Measurements from ENCODE around the gene MUC13.

Gene MUC13

DNA sequence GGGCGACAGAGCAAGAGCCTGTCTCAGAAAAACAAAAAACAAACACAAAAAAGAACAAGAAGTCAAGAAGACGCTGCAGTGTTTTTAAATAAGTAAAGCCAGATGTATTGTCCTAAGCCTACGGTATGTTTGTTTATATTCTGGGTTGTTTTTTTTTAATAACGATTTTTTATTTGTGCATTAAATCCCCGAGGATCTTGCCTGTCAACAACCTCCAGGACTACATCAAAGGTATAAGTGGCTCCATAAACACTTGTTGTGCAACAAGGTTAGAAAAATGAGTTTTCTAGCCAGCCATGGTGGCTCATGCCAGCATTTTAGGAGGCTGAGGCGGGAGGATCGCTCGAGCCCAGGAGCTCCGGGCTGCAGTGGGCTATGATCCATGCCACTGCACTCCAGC, 73.5 kb downstream of the MUC13 start:
- DNase-seq: no peak

DNA sequence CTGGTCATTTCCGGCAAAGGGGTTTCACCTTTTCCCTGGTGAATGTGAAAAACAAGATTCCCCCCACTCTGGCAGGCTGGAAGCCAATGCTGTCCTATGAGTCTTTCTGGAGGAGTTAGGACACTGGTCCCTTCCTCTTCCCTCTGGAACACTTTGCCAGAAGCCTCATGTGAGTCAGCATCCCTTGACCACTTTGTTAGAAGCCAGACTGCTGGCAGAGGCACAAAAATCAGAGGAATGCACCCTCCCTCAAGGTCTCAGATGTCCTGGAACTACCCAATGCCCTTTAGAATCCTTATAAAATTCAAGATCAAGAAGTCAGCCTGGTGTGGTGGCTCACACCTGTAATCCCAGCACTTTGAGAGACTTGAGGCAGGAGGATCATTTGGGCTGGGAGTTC, 74.0 kb downstream of the MUC13 start:
- no peak for DNase-seq

DNA sequence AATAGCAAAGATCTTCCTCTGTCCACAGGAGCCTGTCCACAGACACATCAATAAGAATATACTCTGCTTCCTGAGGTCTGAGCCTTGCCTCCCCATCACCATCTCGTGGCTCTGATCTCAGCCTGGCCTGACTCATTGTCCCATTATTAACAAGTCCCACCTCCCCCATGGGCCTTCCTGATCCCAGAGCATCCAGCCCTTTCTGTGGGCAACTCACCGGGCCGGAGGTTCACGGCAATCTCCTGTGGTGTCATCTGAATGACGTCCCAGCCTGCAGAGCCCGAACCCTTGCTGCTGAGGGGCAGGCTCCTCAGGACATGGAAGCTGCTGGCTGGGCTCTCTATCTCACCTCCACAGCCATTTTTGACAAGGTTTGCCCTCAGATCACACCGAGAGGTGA, 75.5 kb downstream of the MUC13 start:
- no peak for DNase-seq

DNA sequence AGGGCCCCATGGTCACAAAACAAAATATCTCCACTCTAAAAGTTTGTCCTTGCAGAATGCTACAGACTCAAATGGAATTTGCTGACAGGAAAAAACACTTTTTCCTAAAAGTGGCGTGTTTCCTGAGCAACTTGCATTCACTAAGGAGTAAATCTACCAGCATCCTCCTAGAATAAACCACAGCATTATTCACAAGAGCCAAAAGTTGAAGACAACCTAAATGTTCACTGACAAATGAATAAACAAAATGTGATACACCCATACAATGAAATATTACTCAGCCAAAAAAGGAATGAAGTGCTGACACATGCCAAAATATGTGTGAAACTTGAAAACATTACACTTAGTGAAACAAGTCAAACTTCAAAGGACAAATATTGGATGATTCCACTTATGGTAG, 76.3 kb downstream of the MUC13 start:
- no peak for DNase-seq

DNA sequence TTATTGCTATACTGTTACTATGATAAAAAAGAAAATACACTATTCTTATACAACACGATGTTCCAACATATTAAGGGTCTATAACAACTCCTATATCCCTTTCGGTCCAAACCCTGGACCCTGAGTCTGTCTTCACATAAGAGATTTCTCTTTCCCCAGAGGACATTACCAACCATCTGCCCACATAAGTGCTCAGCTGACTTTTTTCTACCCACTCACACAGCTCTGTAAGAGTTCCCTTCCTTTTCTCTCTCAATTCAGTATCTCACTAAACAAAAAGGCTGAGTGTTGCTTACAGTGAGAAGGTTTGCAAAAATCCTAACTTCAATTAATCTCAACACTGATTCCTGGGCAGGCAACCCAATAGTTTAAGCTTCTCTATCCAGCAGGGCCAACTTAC, 77.9 kb downstream of the MUC13 start:
- DNase-seq: no peak

Measured in retina (tissue), 1 donor.